ENCODE data around the gene SLC2A9. TPM values are rescaled to one million over a fixed set of nuclear protein-coding genes. Genes with fewer than 3 reads are reported as not detected.

SLC2A9 gene
- polyA plus RNA-seq, 2 of the 4 experiments (the other 2 are of a cell fraction), result 0.62 to 0.70 TPM

DNA sequence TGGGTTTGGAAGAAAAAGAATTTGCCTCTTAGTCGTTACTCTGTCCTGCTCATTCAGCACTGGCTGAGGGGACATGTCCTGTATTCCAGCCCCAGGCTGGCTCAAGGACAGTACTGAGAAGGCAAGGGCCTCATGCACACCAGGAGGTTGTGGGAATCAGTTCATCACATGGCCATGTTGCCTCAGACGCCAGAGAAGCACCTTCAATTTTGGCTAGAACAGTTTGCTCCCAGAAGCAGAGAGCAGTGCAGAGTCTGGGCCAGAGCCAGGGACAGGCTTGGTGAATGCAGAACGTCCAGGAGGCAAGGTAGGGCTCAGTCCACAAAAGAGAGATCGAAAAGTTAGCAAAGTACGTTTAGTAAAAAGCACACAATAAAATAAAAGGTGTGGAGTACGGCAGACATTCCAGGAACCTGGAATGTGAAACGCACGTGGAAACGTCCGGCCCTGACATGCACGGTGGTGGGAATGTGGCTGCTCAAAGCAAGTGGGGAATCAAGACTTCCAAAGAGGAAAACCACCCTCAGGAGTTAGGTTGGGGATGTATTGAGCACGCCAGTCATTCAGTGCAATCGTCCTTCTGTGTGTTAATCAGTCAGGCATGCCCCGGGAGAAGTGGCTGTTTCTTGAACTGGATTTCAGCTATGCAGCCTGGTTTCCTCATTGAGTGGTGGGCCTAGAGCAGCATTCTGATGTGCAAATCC, 1.2 kb upstream of the SLC2A9 start:
- no peak overlapping the region for H3K27ac ChIP-seq
- CTCF ChIA-PET, result interaction anchor here (0.7 to 1.3 kb wide), 3 partner anchors 14 to 43 kb away, joined by 3 to 5 read pairs (median 3); no protein-coding TSS in a partner anchor
- FAIRE-seq, result no peak

DNA sequence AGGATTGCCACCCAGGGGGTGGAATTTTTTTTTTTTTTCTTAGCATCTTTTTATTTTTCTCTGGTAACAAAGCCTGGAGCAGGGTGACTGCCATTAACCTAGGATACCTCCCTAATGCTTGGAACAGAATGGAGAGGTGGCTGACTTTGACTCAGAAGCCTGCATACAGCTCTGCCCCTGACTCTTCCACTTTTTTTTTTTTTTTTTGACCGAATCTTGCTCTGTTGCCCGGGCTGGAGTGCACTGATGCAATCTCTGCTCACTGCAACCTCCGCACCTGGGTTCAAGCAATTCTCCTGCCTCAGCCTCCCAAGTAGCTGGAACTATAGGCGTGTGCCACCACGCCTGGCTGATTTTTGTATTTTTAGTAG, 341 bp upstream of the SLC2A9 start:
- peaks cover 5% of the 10 kb centered on the region; the same call in 2 of the 3 replicates for H3K4me1 ChIP-seq
- POLR2A ChIA-PET, result no interaction called here
- FAIRE-seq, result no peak

More for the DNA sequence above, 1.2 kb upstream of the SLC2A9 start:
- ATAC-seq, result no peak
- POLR2A ChIA-PET, result no interaction called here
- Histone ChIP-seq H3K4me1 (peaks cover 5% of the 10 kb centered on the region; the same call in 2 of the 3 replicates), H3K4me3 (no peak overlapping the region), H3K4me2 (no peak overlapping the region), H3K9me3 (no peaks in the 10 kb centered on the region)
- 79% methylated on average over 13 of the region's 14 CpGs for WGBS (ENCODE audit: missing lambda C conversion rate)
- no peak for TF ChIP-seq CBX2 (IDR thresholded peaks at IDR 0.05; ENCODE audit: borderline replicate concordance, low read depth)
- TF ChIP-seq NFE2L2 (conservative IDR thresholded peaks at IDR 0.05; ENCODE audit: low read length), result no peak
- TF ChIP-seq HOXB13 (CRISPR knock-in tag; IDR thresholded peaks at IDR 0.05; ENCODE audit: low read depth), result no peak
- TF ChIP-seq, protein P1, sequence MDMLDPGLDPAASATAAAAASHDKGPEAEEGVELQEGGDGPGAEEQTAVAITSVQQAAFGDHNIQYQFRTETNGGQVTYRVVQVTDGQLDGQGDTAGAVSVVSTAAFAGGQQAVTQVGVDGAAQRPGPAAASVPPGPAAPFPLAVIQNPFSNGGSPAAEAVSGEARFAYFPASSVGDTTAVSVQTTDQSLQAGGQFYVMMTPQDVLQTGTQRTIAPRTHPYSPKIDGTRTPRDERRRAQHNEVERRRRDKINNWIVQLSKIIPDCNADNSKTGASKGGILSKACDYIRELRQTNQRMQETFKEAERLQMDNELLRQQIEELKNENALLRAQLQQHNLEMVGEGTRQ (IDR thresholded peaks at IDR 0.05), result no peak
- no peak for TF ChIP-seq FOSL2 (IDR thresholded peaks at IDR 0.05)
- TF ChIP-seq FOSL2 (CRISPR knock-in tag; IDR thresholded peaks at IDR 0.05), result no peak
- no peak for TF ChIP-seq FOSB (CRISPR knock-in tag; IDR thresholded peaks at IDR 0.05)
- TF ChIP-seq, protein P2, sequence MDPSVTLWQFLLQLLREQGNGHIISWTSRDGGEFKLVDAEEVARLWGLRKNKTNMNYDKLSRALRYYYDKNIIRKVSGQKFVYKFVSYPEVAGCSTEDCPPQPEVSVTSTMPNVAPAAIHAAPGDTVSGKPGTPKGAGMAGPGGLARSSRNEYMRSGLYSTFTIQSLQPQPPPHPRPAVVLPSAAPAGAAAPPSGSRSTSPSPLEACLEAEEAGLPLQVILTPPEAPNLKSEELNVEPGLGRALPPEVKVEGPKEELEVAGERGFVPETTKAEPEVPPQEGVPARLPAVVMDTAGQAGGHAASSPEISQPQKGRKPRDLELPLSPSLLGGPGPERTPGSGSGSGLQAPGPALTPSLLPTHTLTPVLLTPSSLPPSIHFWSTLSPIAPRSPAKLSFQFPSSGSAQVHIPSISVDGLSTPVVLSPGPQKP (IDR thresholded peaks at IDR 0.05; ENCODE audit: low read depth, low read length), result no peak
- TF ChIP-seq, protein P3, sequence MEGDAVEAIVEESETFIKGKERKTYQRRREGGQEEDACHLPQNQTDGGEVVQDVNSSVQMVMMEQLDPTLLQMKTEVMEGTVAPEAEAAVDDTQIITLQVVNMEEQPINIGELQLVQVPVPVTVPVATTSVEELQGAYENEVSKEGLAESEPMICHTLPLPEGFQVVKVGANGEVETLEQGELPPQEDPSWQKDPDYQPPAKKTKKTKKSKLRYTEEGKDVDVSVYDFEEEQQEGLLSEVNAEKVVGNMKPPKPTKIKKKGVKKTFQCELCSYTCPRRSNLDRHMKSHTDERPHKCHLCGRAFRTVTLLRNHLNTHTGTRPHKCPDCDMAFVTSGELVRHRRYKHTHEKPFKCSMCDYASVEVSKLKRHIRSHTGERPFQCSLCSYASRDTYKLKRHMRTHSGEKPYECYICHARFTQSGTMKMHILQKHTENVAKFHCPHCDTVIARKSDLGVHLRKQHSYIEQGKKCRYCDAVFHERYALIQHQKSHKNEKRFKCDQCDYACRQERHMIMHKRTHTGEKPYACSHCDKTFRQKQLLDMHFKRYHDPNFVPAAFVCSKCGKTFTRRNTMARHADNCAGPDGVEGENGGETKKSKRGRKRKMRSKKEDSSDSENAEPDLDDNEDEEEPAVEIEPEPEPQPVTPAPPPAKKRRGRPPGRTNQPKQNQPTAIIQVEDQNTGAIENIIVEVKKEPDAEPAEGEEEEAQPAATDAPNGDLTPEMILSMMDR (IDR thresholded peaks at IDR 0.05), result no peak
- TF ChIP-seq, protein P4, sequence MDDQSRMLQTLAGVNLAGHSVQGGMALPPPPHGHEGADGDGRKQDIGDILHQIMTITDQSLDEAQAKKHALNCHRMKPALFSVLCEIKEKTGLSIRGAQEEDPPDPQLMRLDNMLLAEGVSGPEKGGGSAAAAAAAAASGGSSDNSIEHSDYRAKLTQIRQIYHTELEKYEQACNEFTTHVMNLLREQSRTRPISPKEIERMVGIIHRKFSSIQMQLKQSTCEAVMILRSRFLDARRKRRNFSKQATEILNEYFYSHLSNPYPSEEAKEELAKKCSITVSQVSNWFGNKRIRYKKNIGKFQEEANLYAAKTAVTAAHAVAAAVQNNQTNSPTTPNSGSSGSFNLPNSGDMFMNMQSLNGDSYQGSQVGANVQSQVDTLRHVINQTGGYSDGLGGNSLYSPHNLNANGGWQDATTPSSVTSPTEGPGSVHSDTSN (IDR thresholded peaks at IDR 0.05), result no peak
- no peak for TF ChIP-seq ESRRA (IDR thresholded peaks at IDR 0.05; ENCODE audit: borderline replicate concordance, low read length)
- DNase-seq (ENCODE audit: low read depth in 1 of 2, low spot score in 1 of 2), result no peak

DNA sequence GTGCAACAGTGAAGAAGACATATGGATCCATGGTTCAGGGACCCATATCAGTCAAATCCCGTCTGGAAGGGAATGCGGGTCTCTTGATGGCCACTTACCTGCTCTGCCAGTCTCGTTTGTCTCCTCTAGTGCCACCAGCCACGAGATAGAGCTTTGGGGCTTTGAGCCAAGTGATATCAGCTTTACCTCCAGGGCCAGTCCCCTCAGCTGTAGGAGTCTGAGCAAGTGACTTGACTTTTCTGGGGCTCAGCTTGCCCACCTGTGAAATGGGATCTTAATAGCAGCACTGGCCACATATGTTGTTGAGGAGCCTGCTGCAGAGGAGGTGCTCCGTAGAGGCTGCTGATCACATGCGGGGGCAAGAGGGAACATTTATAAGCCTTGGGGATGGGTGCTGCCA, 1.2 kb downstream of the SLC2A9 start:
- CTCF ChIA-PET, result interaction anchor here (0.8 to 2.3 kb wide), 9 partner anchors 12 to 328 kb away, joined by 3 to 8 read pairs (median 5); no protein-coding TSS in a partner anchor
- FAIRE-seq (no peak), ATAC-seq (no peak), DNase-seq (ENCODE audit: low read depth in 1 of 2, low spot score in 1 of 2) (no peak)
- H3K4me1 ChIP-seq, result peaks cover 5% of the 10 kb centered on the region; the same call in 2 of the 3 replicates
- H3K4me3 ChIP-seq, result no peak overlapping the region
- POLR2A ChIA-PET, result no interaction called here
- H3K4me2 ChIP-seq, result no peak overlapping the region
- no peak overlapping the region for H3K27ac ChIP-seq
- no peaks in the 10 kb centered on the region for H3K9me3 ChIP-seq
- WGBS (ENCODE audit: missing lambda C conversion rate), result 88% methylated on average over 5 of the region's 6 CpGs
- TF ChIP-seq PHF8 (IDR thresholded peaks at IDR 0.05; ENCODE audit: borderline replicate concordance, low read depth) (no peak), ZNF302 (CRISPR knock-in tag; IDR thresholded peaks at IDR 0.05) (no peak), ESRRA (IDR thresholded peaks at IDR 0.05; ENCODE audit: borderline replicate concordance, low read length) (no peak), RARB (CRISPR knock-in tag; IDR thresholded peaks at IDR 0.05) (no peak)
- TF ChIP-seq, protein P2 (IDR thresholded peaks at IDR 0.05; ENCODE audit: low read depth, low read length), result no peak
- TF ChIP-seq, protein P5, sequence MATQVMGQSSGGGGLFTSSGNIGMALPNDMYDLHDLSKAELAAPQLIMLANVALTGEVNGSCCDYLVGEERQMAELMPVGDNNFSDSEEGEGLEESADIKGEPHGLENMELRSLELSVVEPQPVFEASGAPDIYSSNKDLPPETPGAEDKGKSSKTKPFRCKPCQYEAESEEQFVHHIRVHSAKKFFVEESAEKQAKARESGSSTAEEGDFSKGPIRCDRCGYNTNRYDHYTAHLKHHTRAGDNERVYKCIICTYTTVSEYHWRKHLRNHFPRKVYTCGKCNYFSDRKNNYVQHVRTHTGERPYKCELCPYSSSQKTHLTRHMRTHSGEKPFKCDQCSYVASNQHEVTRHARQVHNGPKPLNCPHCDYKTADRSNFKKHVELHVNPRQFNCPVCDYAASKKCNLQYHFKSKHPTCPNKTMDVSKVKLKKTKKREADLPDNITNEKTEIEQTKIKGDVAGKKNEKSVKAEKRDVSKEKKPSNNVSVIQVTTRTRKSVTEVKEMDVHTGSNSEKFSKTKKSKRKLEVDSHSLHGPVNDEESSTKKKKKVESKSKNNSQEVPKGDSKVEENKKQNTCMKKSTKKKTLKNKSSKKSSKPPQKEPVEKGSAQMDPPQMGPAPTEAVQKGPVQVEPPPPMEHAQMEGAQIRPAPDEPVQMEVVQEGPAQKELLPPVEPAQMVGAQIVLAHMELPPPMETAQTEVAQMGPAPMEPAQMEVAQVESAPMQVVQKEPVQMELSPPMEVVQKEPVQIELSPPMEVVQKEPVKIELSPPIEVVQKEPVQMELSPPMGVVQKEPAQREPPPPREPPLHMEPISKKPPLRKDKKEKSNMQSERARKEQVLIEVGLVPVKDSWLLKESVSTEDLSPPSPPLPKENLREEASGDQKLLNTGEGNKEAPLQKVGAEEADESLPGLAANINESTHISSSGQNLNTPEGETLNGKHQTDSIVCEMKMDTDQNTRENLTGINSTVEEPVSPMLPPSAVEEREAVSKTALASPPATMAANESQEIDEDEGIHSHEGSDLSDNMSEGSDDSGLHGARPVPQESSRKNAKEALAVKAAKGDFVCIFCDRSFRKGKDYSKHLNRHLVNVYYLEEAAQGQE (IDR thresholded peaks at IDR 0.05), result no peak

More for the DNA sequence above, 341 bp upstream of the SLC2A9 start:
- CTCF ChIA-PET, result interaction anchor here (0.7 to 2.3 kb wide), 3 partner anchors 43 to 767 kb away, joined by 3 to 6 read pairs (median 4); no protein-coding TSS in a partner anchor
- H3K27ac ChIP-seq, result no peak overlapping the region; a peak in 1 of 6 replicates
- no peaks in the 10 kb centered on the region for H3K9me3 ChIP-seq
- 85% methylated on average over 4 of the region's 5 CpGs for WGBS (ENCODE audit: missing lambda C conversion rate)
- H3K4me2 ChIP-seq, result no peak overlapping the region
- DNase-seq (ENCODE audit: low read depth in 1 of 2, low spot score in 1 of 2) (no peak), ATAC-seq (no peak)
- TF ChIP-seq TP53 (CRISPR knock-in tag; IDR thresholded peaks at IDR 0.05), result no peak
- TF ChIP-seq HDAC2 (IDR thresholded peaks at IDR 0.05), result no peak
- no peak for TF ChIP-seq MAZ (IDR thresholded peaks at IDR 0.05; ENCODE audit: borderline replicate concordance, low read depth, low read length)
- no peak for TF ChIP-seq HOXB5 (CRISPR knock-in tag; IDR thresholded peaks at IDR 0.05)
- no peak for TF ChIP-seq FOXS1 (CRISPR knock-in tag; IDR thresholded peaks at IDR 0.05)
- no peak for TF ChIP-seq ESRRA (IDR thresholded peaks at IDR 0.05; ENCODE audit: borderline replicate concordance, low read length)
- TF ChIP-seq, protein P6, sequence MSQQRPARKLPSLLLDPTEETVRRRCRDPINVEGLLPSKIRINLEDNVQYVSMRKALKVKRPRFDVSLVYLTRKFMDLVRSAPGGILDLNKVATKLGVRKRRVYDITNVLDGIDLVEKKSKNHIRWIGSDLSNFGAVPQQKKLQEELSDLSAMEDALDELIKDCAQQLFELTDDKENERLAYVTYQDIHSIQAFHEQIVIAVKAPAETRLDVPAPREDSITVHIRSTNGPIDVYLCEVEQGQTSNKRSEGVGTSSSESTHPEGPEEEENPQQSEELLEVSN (IDR thresholded peaks at IDR 0.05; ENCODE audit: borderline replicate concordance, low read depth), result no peak
- H3K4me3 ChIP-seq, result no peak overlapping the region

Data from A549 (cell line).